ENCODE results near the gene PGM2.
"Not testable (repeated sequence)": the region's sequence is repeated elsewhere in the genome, so short reads cannot be mapped to it uniquely, and the experiment has no call there.

PGM2 gene

GRCh38 chr4:37815591-37815990 lies 10.9 kb upstream of the PGM2 start:
- in situ Hi-C loops (cut with MboI; ENCODE audit: low sequenced_read_pairs): loop anchor here (10.0 to 25.0 kb wide), 2 partner anchors 219 to 922 kb away; no protein-coding TSS in a partner anchor

GRCh38 chr4:37816006-37816405 lies 10.5 kb upstream of the PGM2 start:
- in situ Hi-C loops (cut with MboI; ENCODE audit: low sequenced_read_pairs): loop anchor here (10.0 to 25.0 kb wide), 2 partner anchors 219 to 921 kb away; no protein-coding TSS in a partner anchor

GRCh38 chr4:37816719-37817118 lies 9.8 kb upstream of the PGM2 start:
- in situ Hi-C loops (cut with MboI; ENCODE audit: low sequenced_read_pairs): loop anchor here (10.0 to 25.0 kb wide), 2 partner anchors 218 to 921 kb away; no protein-coding TSS in a partner anchor

- in situ Hi-C loops (cut with MboI; ENCODE audit: low sequenced_read_pairs): loop anchor here (10.0 to 25.0 kb wide), 2 partner anchors 216 to 919 kb away; no protein-coding TSS in a partner anchor
Measured at GRCh38 chr4:37818752-37819151, 7.7 kb upstream of the PGM2 start.

GRCh38 chr4:37820458-37820857 lies 6.0 kb upstream of the PGM2 start:
- in situ Hi-C loops (cut with MboI; ENCODE audit: low sequenced_read_pairs): loop anchor here (25.0 kb wide), 1 partner anchor 917 kb away; no protein-coding TSS in a partner anchor

- in situ Hi-C loops (cut with MboI; ENCODE audit: low sequenced_read_pairs): loop anchor here (25.0 kb wide), 1 partner anchor 915 kb away; no protein-coding TSS in a partner anchor
Measured at GRCh38 chr4:37821953-37822605, 4.4 kb upstream of the PGM2 start.

- in situ Hi-C loops (cut with MboI; ENCODE audit: low sequenced_read_pairs): not testable (repeated sequence)
Measured at GRCh38 chr4:37825501-37825900, 985 bp upstream of the PGM2 start.

GRCh38 chr4:37825968-37826294 lies 555 bp upstream of the PGM2 start:
- in situ Hi-C loops (cut with MboI; ENCODE audit: low sequenced_read_pairs): no loop called here

GRCh38 chr4:37827030-37827685 lies 672 bp downstream of the PGM2 start:
- in situ Hi-C loops (cut with MboI; ENCODE audit: low sequenced_read_pairs): no loop called here

- in situ Hi-C loops (cut with MboI; ENCODE audit: low sequenced_read_pairs): no loop called here
Measured at GRCh38 chr4:37827802-37828321, 1.4 kb downstream of the PGM2 start.

- in situ Hi-C loops (cut with MboI; ENCODE audit: low sequenced_read_pairs): no loop called here
Measured at GRCh38 chr4:37828843-37829242, 2.4 kb downstream of the PGM2 start.

- in situ Hi-C loops (cut with MboI; ENCODE audit: low sequenced_read_pairs): no loop called here
Measured at GRCh38 chr4:37830640-37831039, 4.2 kb downstream of the PGM2 start.

GRCh38 chr4:37835031-37835430 lies 8.5 kb downstream of the PGM2 start:
- in situ Hi-C loops (cut with MboI; ENCODE audit: low sequenced_read_pairs): no loop called here

- in situ Hi-C loops (cut with MboI; ENCODE audit: low sequenced_read_pairs): no loop called here
Measured at GRCh38 chr4:37835806-37836205, 9.3 kb downstream of the PGM2 start.

- in situ Hi-C loops (cut with MboI; ENCODE audit: low sequenced_read_pairs): no loop called here
Measured at GRCh38 chr4:37836274-37836673, 9.8 kb downstream of the PGM2 start.

GRCh38 chr4:37836838-37837440 lies 10.5 kb downstream of the PGM2 start:
- in situ Hi-C loops (cut with MboI; ENCODE audit: low sequenced_read_pairs): no loop called here

GRCh38 chr4:37837446-37837845 lies 11.0 kb downstream of the PGM2 start:
- in situ Hi-C loops (cut with MboI; ENCODE audit: low sequenced_read_pairs): no loop called here

GRCh38 chr4:37839426-37839825 lies 12.9 kb downstream of the PGM2 start:
- in situ Hi-C loops (cut with MboI; ENCODE audit: low sequenced_read_pairs): no loop called here

GRCh38 chr4:37844204-37844603 lies 17.7 kb downstream of the PGM2 start:
- in situ Hi-C loops (cut with MboI; ENCODE audit: low sequenced_read_pairs): no loop called here

GRCh38 chr4:37845201-37845600 lies 18.7 kb downstream of the PGM2 start:
- in situ Hi-C loops (cut with MboI; ENCODE audit: low sequenced_read_pairs): no loop called here

GRCh38 chr4:37847311-37847884 lies 20.9 kb downstream of the PGM2 start:
- in situ Hi-C loops (cut with MboI; ENCODE audit: low sequenced_read_pairs): no loop called here

All from HL-60/S4 (cell line).